ENCODE measurements around the gene TBCA.

TBCA gene

GRCh38 chr5:77775790-77776553 is at the start of gene TBCA:
TBCA (minus strand) TSS chr5:77776339; CDS start chr5:77776257, 82 bp downstream.
- peak; percentile 87 to 91 for ATAC-seq

GRCh38 chr5:77824981-77825380 is 48.8 kb upstream of the TBCA start:
- no peak for ATAC-seq

- ATAC-seq = no peak
Observed at GRCh38 chr5:77816686-77817085, 40.5 kb upstream of the TBCA start.

GRCh38 chr5:77812926-77813589 is 36.9 kb upstream of the TBCA start:
- ATAC-seq = no peak

- no peak for ATAC-seq
Observed at GRCh38 chr5:77806213-77806843, 30.2 kb upstream of the TBCA start.

- ATAC-seq = no peak
Observed at GRCh38 chr5:77798456-77798855, 22.3 kb upstream of the TBCA start.

- no peak for ATAC-seq
Observed at GRCh38 chr5:77797136-77797535, 21.0 kb upstream of the TBCA start.

GRCh38 chr5:77795846-77796245 is 19.7 kb upstream of the TBCA start:
- no peak for ATAC-seq

GRCh38 chr5:77795268-77795667 is 19.1 kb upstream of the TBCA start:
- ATAC-seq = no peak

GRCh38 chr5:77791926-77792325 is 15.8 kb upstream of the TBCA start:
- ATAC-seq = no peak

GRCh38 chr5:77791356-77791755 is 15.2 kb upstream of the TBCA start:
- no peak for ATAC-seq

- no peak for ATAC-seq
Observed at GRCh38 chr5:77785229-77785628, 9.1 kb upstream of the TBCA start.

- no peak for ATAC-seq
Observed at GRCh38 chr5:77784735-77785134, 8.6 kb upstream of the TBCA start.

GRCh38 chr5:77781076-77781475 is 4.9 kb upstream of the TBCA start:
- no peak for ATAC-seq

- ATAC-seq = no peak
Observed at GRCh38 chr5:77778881-77779438, 2.8 kb upstream of the TBCA start.

GRCh38 chr5:77778398-77778797 is 2.3 kb upstream of the TBCA start:
- no peak for ATAC-seq

- no peak for ATAC-seq
Observed at GRCh38 chr5:77777911-77778310, 1.8 kb upstream of the TBCA start.

GRCh38 chr5:77777281-77777892 is 1.2 kb upstream of the TBCA start:
- ATAC-seq = no peak

GRCh38 chr5:77776554-77777206 is 541 bp upstream of the TBCA start:
- ATAC-seq = peak; percentile 3 to 4

- peak; percentile 21 to 22 for ATAC-seq
Observed at GRCh38 chr5:77774981-77775789, 954 bp downstream of the TBCA start.

GRCh38 chr5:77773734-77774280 is 2.3 kb downstream of the TBCA start:
- no peak for ATAC-seq

Data from activated CD4-positive, CD25-positive, alpha-beta regulatory T cell treated with anti-CD3 and anti-CD28 coated beads, Interleukin-2, amount 50 U/mL, for 24 hours (primary cell).